HUES48 (cell line): ENCODE data around the gene FBXL3.
"Not testable (repeated sequence)": the region's sequence is repeated elsewhere in the genome, so short reads cannot be mapped to it uniquely, and the experiment has no call there.

Experiments
- H3K27ac ChIP-seq: one replicate; pipeline ENCODE4 v1.7.0; 2013; ENCODE audit warnings: low read depth, low read length, inconsistent platforms
- H3K27me3 ChIP-seq: 2 replicates; pipeline ENCODE4 v1.6.1; 2013; ENCODE audit warnings: mild to moderate bottlenecking, low read length; ENCODE audit not compliant: control insufficient read depth, insufficient read depth
- H3K36me3 ChIP-seq: 2 replicates; pipeline ENCODE4 v1.6.1; 2013; ENCODE audit warnings: low read length; ENCODE audit not compliant: control insufficient read depth, insufficient read depth
- H3K4me1 ChIP-seq: 2 replicates; pipeline ENCODE4 v1.6.1; 2013; ENCODE audit warnings: mild to moderate bottlenecking, low read length; ENCODE audit not compliant: control insufficient read depth, insufficient read depth
- H3K4me3 ChIP-seq: 2 replicates; pipeline ENCODE4 v1.5.1; 2013; ENCODE audit warnings: mild to moderate bottlenecking, low read depth, low read length
- H3K9ac ChIP-seq: 2 replicates; pipeline ENCODE4 v1.6.1; 2013; ENCODE audit warnings: mild to moderate bottlenecking, low read depth, low read length, moderate library complexity
- H3K9me3 ChIP-seq: 2 replicates; pipeline ENCODE4 v1.6.1; 2013; ENCODE audit warnings: low read length; ENCODE audit not compliant: control insufficient read depth, insufficient read depth

The FBXL3 gene

GRCh38 chr13:76967031-76967430 is 59.9 kb downstream of the FBXL3 start:
- no peaks in the 10 kb centered on the region for H3K4me1 ChIP-seq
- no peak overlapping the region for H3K4me3 ChIP-seq
- H3K36me3 ChIP-seq, result no peaks in the 10 kb centered on the region
- no peaks in the 10 kb centered on the region for H3K27me3 ChIP-seq
- H3K9ac ChIP-seq, result no peak overlapping the region
- H3K9me3 ChIP-seq, result no peaks in the 10 kb centered on the region
- H3K27ac ChIP-seq, result no peak overlapping the region

- Histone ChIP-seq H3K27me3 (no peaks in the 10 kb centered on the region), H3K27ac (no peak overlapping the region), H3K36me3 (no peaks in the 10 kb centered on the region), H3K9me3 (peaks cover 9% of the 10 kb centered on the region; the same call in 1 of the 2 replicates), H3K9ac (no peak overlapping the region), H3K4me1 (no peaks in the 10 kb centered on the region), H3K4me3 (no peak overlapping the region)
These were observed 61.1 kb downstream of the FBXL3 start for GRCh38 chr13:76965759-76966421.

GRCh38 chr13:76959734-76960133 is 67.2 kb downstream of the FBXL3 start:
- not testable (repeated sequence) for H3K9ac ChIP-seq, H3K27ac ChIP-seq, H3K4me1 ChIP-seq, H3K36me3 ChIP-seq, H3K27me3 ChIP-seq, H3K4me3 ChIP-seq
- H3K9me3 ChIP-seq, result peaks cover 29% of the 10 kb centered on the region

- no peak overlapping the region for H3K9ac ChIP-seq
- H3K36me3 ChIP-seq, result no peaks in the 10 kb centered on the region
- no peaks in the 10 kb centered on the region for H3K27me3 ChIP-seq
- H3K27ac ChIP-seq, result no peak overlapping the region
- no peak overlapping the region for H3K4me3 ChIP-seq
- peaks cover 29% of the 10 kb centered on the region for H3K9me3 ChIP-seq
- H3K4me1 ChIP-seq, result no peaks in the 10 kb centered on the region
These were observed 68.0 kb downstream of the FBXL3 start for GRCh38 chr13:76958841-76959432.

GRCh38 chr13:76955661-76956060 is 71.3 kb downstream of the FBXL3 start:
- Histone ChIP-seq H3K27me3 (no peaks in the 10 kb centered on the region), H3K4me3 (no peak overlapping the region), H3K36me3 (no peaks in the 10 kb centered on the region), H3K9ac (no peak overlapping the region), H3K4me1 (no peaks in the 10 kb centered on the region), H3K9me3 (peaks cover 18% of the 10 kb centered on the region), H3K27ac (no peak overlapping the region)
